Ectodermal cell (in vitro differentiated cells): Measurements from ENCODE around the gene SPR. TPM values are rescaled to one million over a fixed set of nuclear protein-coding genes. Genes with fewer than 3 reads are reported as not detected.

Source experiments
- H3K27ac ChIP-seq: 2 replicates; pipeline ENCODE4 v1.7.0; 2013; ENCODE audit warnings: mild to moderate bottlenecking, low read depth, low read length; ENCODE audit not compliant: insufficient read depth, poor library complexity, severe bottlenecking
- H3K27me3 ChIP-seq: 2 replicates; pipeline ENCODE4 v1.7.0; 2013; ENCODE audit warnings: mild to moderate bottlenecking, low read length; ENCODE audit not compliant: insufficient read depth, control insufficient read depth, poor library complexity, severe bottlenecking
- H3K36me3 ChIP-seq: one replicate; pipeline ENCODE4 v1.7.0; 2013; ENCODE audit warnings: low read length; ENCODE audit not compliant: control insufficient read depth, insufficient read depth
- H3K4me1 ChIP-seq: one replicate; pipeline ENCODE4 v1.7.0; 2013; ENCODE audit warnings: low read length; ENCODE audit not compliant: control insufficient read depth, insufficient read depth
- H3K4me3 ChIP-seq: 2 replicates; pipeline ENCODE4 v1.7.0; 2013; ENCODE audit warnings: low read depth, low read length, control low read depth; ENCODE audit not compliant: insufficient read depth
- H3K9me3 ChIP-seq: 2 replicates; pipeline ENCODE4 v1.7.0; 2013; ENCODE audit warnings: mild to moderate bottlenecking, low read length, moderate library complexity; ENCODE audit not compliant: control insufficient read depth
- WGBS, 2 experiments: methylation state at CpG; one replicate each; pipeline ENCODE4 v1.1.7; 2013; ENCODE audit warnings: missing lambda C conversion rate in 2 of 2; 5-methylcytosine and 5-hydroxymethylcytosine counted together
- polyA plus RNA-seq, 4 experiments: library from polyadenylated mRNA; stranded (reverse); fragments of 50-300 nt; gene quantifications; one replicate each; pipeline ENCODE4 v1.2.3, GENCODE V29; 2013

Gene SPR
- polyA plus RNA-seq (2013, experiment 1 of 4): 2.9 TPM
- 3.3 TPM for polyA plus RNA-seq (2013, experiment 2 of 4)
- polyA plus RNA-seq (2013, experiment 3 of 4): 1.6 TPM
- 2.9 TPM for polyA plus RNA-seq (2013, experiment 4 of 4)

GRCh38 chr2:72887032-72887739 is at the start of gene SPR:
Gene SPR, plus strand, starts transcription at chr2:72887408. Its CDS starts 25 bp downstream, at chr2:72887433.
- no peaks in the 10 kb centered on the region for H3K4me1 ChIP-seq
- H3K27me3 ChIP-seq: peaks cover 64% of the 10 kb centered on the region
- H3K27ac ChIP-seq: no peak within 1 kb of the TSS

GRCh38 chr2:72840066-72840465 is 47.1 kb upstream of the SPR start:
- H3K4me3 ChIP-seq: no peak overlapping the region
- no peaks in the 10 kb centered on the region for H3K9me3 ChIP-seq
- H3K27ac ChIP-seq: no peak overlapping the region
- H3K4me1 ChIP-seq: no peaks in the 10 kb centered on the region
- no peaks in the 10 kb centered on the region for H3K36me3 ChIP-seq
- no peaks in the 10 kb centered on the region for H3K27me3 ChIP-seq
- 92 to 93% methylated on average over 1 to 2 of the region's 2 CpGs for WGBS, 2 experiments

More at GRCh38 chr2:72887032-72887739, at the start of gene SPR:
- Histone ChIP-seq H3K9me3 (no peaks in the 10 kb centered on the region), H3K4me3 (peak within 1 kb of the TSS; percentile 53), H3K36me3 (no peaks in the 10 kb centered on the region)
- WGBS, 2 experiments: 1% methylated on average over 76 of the region's 76 CpGs

GRCh38 chr2:72841462-72842125 is 45.6 kb upstream of the SPR start:
- H3K27ac ChIP-seq: no peak overlapping the region
- no peaks in the 10 kb centered on the region for H3K36me3 ChIP-seq
- WGBS, 2 experiments: 84 to 92% methylated on average over 3 of the region's 3 CpGs
- no peak overlapping the region for H3K4me3 ChIP-seq
- no peaks in the 10 kb centered on the region for H3K4me1 ChIP-seq
- H3K27me3 ChIP-seq: no peaks in the 10 kb centered on the region
- no peaks in the 10 kb centered on the region for H3K9me3 ChIP-seq

- WGBS, 2 experiments: 52 to 66% methylated on average over 2 of the region's 2 CpGs
- Histone ChIP-seq H3K4me1 (no peaks in the 10 kb centered on the region), H3K9me3 (no peaks in the 10 kb centered on the region), H3K27ac (no peak overlapping the region), H3K36me3 (no peaks in the 10 kb centered on the region), H3K4me3 (no peak overlapping the region), H3K27me3 (no peaks in the 10 kb centered on the region)
These were observed 43.9 kb upstream of the SPR start for GRCh38 chr2:72843301-72843700.

- Histone ChIP-seq H3K4me1 (no peaks in the 10 kb centered on the region), H3K36me3 (no peaks in the 10 kb centered on the region), H3K27ac (no peak overlapping the region), H3K27me3 (no peaks in the 10 kb centered on the region), H3K4me3 (no peak overlapping the region), H3K9me3 (no peaks in the 10 kb centered on the region)
- 85 to 94% methylated on average over 6 of the region's 6 CpGs for WGBS, 2 experiments
These were observed 40.8 kb upstream of the SPR start for GRCh38 chr2:72846171-72847095.

GRCh38 chr2:72847534-72848315 is 39.5 kb upstream of the SPR start:
- Histone ChIP-seq H3K4me3 (no peak overlapping the region), H3K9me3 (no peaks in the 10 kb centered on the region), H3K27ac (no peak overlapping the region), H3K4me1 (no peaks in the 10 kb centered on the region), H3K27me3 (no peaks in the 10 kb centered on the region), H3K36me3 (no peaks in the 10 kb centered on the region)
- 83 to 85% methylated on average over 2 to 3 of the region's 3 CpGs for WGBS, 2 experiments

- Histone ChIP-seq H3K27ac (no peak overlapping the region), H3K9me3 (no peaks in the 10 kb centered on the region), H3K36me3 (no peaks in the 10 kb centered on the region), H3K4me1 (no peaks in the 10 kb centered on the region), H3K27me3 (no peaks in the 10 kb centered on the region), H3K4me3 (no peak overlapping the region)
- WGBS, 2 experiments: 95% methylated on average over 3 of the region's 3 CpGs
These were observed 38.6 kb upstream of the SPR start for GRCh38 chr2:72848436-72849137.

GRCh38 chr2:72849138-72849462 is 38.1 kb upstream of the SPR start:
- no peak overlapping the region for H3K27ac ChIP-seq
- 87 to 93% methylated on average over 1 of the region's 1 CpG for WGBS, 2 experiments
- no peaks in the 10 kb centered on the region for H3K9me3 ChIP-seq
- no peaks in the 10 kb centered on the region for H3K27me3 ChIP-seq
- H3K4me3 ChIP-seq: no peak overlapping the region
- no peaks in the 10 kb centered on the region for H3K4me1 ChIP-seq
- no peaks in the 10 kb centered on the region for H3K36me3 ChIP-seq

- no peak overlapping the region for H3K4me3 ChIP-seq
- H3K27me3 ChIP-seq: no peaks in the 10 kb centered on the region
- no peaks in the 10 kb centered on the region for H3K9me3 ChIP-seq
- H3K36me3 ChIP-seq: no peaks in the 10 kb centered on the region
- H3K4me1 ChIP-seq: no peaks in the 10 kb centered on the region
- 84 to 87% methylated on average over 7 of the region's 7 CpGs for WGBS, 2 experiments
- no peak overlapping the region for H3K27ac ChIP-seq
These were observed 35.9 kb upstream of the SPR start for GRCh38 chr2:72851333-72851732.
